GM19468 (cell line): ENCODE results near the gene RNPC3.

Experiments used
- ATAC-seq: cut with Tn5 transposase; IDR thresholded peaks from one replicate; pipeline ENCODE4 v1.9.1; 2021; ENCODE audit warnings: mild to moderate bottlenecking, moderate library complexity, moderate number of reproducible peaks; ENCODE audit not compliant: unreplicated experiment; ENCODE audit errors: extremely low read depth

The RNPC3 gene

GRCh38 chr1:103525607-103526507 is at the start of gene RNPC3:
Gene RNPC3, plus strand, starts transcription at chr1:103525699. Its CDS starts 372 bp downstream, at chr1:103526071.
- ATAC-seq = peak; percentile 42

- no peak for ATAC-seq
These were observed 48.4 kb upstream of the RNPC3 start for GRCh38 chr1:103477101-103477500.

- ATAC-seq = peak; percentile 39
These were observed 35.6 kb upstream of the RNPC3 start for GRCh38 chr1:103489935-103490334.

- ATAC-seq = no peak
These were observed 33.4 kb upstream of the RNPC3 start for GRCh38 chr1:103492003-103492625.

GRCh38 chr1:103496014-103496635 is 29.4 kb upstream of the RNPC3 start:
- no peak for ATAC-seq

- ATAC-seq = no peak
These were observed 28.1 kb upstream of the RNPC3 start for GRCh38 chr1:103497404-103497803.

- no peak for ATAC-seq
These were observed 16.2 kb upstream of the RNPC3 start for GRCh38 chr1:103509250-103509649.

- no peak for ATAC-seq
These were observed 11.8 kb upstream of the RNPC3 start for GRCh38 chr1:103513711-103514110.

- ATAC-seq = peak; percentile 90
These were observed 10.5 kb upstream of the RNPC3 start for GRCh38 chr1:103514920-103515503.

- no peak for ATAC-seq
These were observed 9.2 kb upstream of the RNPC3 start for GRCh38 chr1:103516283-103516682.

GRCh38 chr1:103516693-103517092 is 8.8 kb upstream of the RNPC3 start:
- ATAC-seq = no peak

GRCh38 chr1:103517380-103518047 is 8.0 kb upstream of the RNPC3 start:
- ATAC-seq = peak; percentile 30

- ATAC-seq = no peak
These were observed 4.7 kb upstream of the RNPC3 start for GRCh38 chr1:103520822-103521221.

- no peak for ATAC-seq
These were observed 2.2 kb upstream of the RNPC3 start for GRCh38 chr1:103523346-103523745.

GRCh38 chr1:103525114-103525606 is 339 bp upstream of the RNPC3 start:
- ATAC-seq = peak; percentile 41

- no peak for ATAC-seq
These were observed 1.8 kb downstream of the RNPC3 start for GRCh38 chr1:103527331-103527730.

GRCh38 chr1:103529746-103530145 is 4.2 kb downstream of the RNPC3 start:
- ATAC-seq = no peak

- ATAC-seq = no peak
These were observed 12.7 kb downstream of the RNPC3 start for GRCh38 chr1:103538226-103538625.

GRCh38 chr1:103541431-103541830 is 15.9 kb downstream of the RNPC3 start:
- ATAC-seq = no peak

GRCh38 chr1:103546496-103546895 is 21.0 kb downstream of the RNPC3 start:
- ATAC-seq = no peak
